Keratinocyte (primary cell): ENCODE results near the gene ATOH1.

Experiments
- EZH2 ChIP-seq: IDR thresholded peaks from one replicate; pipeline ENCODE4 v1.6.1; 2012; ENCODE audit warnings: inconsistent platforms, mild to moderate bottlenecking, low read length, moderate library complexity
- TF ChIP-seq, protein P1 (sequence below), 3 experiments: IDR thresholded peaks in 1 of 3; conservative IDR thresholded peaks in 1 of 3; optimal IDR thresholded peaks in 1 of 3; 2 replicates in 2 of 3; 3 replicates in 1 of 3; pipeline versions ENCODE3 to v1.5.1; 2011; ENCODE audit warnings: low read length in 3 of 3, mild to moderate bottlenecking in 3 of 3, moderate library complexity in 2 of 3, control low read depth in 1 of 3, inconsistent platforms in 1 of 3; ENCODE audit not compliant: insufficient read depth in 2 of 3; ENCODE audit errors: extremely low read depth in 1 of 3

DNA sequence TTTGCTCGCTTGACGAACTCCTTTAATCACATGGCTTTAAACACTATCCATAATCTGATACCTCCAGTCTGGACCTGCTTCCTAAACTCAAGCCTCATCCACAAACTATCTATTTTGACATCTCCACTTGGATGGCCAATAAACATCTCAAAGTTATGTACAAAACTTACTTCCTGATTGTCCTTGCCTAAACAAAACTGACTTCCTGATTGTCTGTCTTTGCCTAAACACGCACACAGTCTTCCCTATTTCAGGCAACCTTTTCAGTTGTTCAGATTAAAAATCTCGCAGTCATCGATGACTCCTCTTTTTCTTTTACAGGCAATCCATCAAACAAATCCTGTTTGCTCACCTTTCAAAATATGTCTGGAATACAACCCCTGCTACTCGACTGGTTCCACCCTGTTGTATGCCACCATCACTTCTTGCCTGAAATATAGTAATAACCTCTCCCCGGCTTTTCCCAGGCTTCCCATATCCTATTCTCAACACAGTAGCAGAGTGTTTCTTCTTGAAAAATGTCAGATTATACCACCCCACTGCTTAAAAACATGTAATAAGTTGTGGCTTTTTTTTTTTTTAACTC is 39.0 kb downstream of the ATOH1 start:
- TF ChIP-seq, protein P1, sequence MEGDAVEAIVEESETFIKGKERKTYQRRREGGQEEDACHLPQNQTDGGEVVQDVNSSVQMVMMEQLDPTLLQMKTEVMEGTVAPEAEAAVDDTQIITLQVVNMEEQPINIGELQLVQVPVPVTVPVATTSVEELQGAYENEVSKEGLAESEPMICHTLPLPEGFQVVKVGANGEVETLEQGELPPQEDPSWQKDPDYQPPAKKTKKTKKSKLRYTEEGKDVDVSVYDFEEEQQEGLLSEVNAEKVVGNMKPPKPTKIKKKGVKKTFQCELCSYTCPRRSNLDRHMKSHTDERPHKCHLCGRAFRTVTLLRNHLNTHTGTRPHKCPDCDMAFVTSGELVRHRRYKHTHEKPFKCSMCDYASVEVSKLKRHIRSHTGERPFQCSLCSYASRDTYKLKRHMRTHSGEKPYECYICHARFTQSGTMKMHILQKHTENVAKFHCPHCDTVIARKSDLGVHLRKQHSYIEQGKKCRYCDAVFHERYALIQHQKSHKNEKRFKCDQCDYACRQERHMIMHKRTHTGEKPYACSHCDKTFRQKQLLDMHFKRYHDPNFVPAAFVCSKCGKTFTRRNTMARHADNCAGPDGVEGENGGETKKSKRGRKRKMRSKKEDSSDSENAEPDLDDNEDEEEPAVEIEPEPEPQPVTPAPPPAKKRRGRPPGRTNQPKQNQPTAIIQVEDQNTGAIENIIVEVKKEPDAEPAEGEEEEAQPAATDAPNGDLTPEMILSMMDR (optimal IDR thresholded peaks at IDR 0.05 in 1 of 3, IDR thresholded peaks at IDR 0.05 in 1 of 3, conservative IDR thresholded peaks at IDR 0.05 in 1 of 3; ENCODE audit: extremely low read depth in 1 of 3, insufficient read depth in 2 of 3, low read length in 3 of 3) = no peak
- TF ChIP-seq EZH2 = no peak
